ENCODE results near the gene CEACAM6.
"Not testable (repeated sequence)": the region's sequence is repeated elsewhere in the genome, so short reads cannot be mapped to it uniquely, and the experiment has no call there.

The CEACAM6 gene

DNA sequence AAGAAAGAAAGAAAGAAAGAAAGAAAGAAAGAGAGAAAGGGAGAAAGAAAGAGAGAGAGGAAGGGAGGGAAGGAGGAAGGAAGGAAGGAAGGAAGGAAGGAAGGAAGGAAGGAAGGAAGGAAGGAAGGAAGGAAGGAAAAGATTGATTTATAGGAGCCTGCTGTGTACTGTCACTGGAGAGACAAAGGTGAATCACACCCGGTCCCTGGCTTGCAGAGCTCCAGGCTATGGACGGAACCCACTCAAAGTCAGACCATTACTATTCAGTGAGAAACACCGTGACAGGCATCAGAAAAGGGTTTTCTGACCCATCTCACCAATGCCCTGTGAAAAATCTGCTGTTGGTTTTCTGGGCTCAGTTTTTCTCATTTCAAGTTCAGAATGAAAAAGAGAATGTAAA is 7.3 kb upstream of the CEACAM6 start:
- no peak for DNase-seq

DNA sequence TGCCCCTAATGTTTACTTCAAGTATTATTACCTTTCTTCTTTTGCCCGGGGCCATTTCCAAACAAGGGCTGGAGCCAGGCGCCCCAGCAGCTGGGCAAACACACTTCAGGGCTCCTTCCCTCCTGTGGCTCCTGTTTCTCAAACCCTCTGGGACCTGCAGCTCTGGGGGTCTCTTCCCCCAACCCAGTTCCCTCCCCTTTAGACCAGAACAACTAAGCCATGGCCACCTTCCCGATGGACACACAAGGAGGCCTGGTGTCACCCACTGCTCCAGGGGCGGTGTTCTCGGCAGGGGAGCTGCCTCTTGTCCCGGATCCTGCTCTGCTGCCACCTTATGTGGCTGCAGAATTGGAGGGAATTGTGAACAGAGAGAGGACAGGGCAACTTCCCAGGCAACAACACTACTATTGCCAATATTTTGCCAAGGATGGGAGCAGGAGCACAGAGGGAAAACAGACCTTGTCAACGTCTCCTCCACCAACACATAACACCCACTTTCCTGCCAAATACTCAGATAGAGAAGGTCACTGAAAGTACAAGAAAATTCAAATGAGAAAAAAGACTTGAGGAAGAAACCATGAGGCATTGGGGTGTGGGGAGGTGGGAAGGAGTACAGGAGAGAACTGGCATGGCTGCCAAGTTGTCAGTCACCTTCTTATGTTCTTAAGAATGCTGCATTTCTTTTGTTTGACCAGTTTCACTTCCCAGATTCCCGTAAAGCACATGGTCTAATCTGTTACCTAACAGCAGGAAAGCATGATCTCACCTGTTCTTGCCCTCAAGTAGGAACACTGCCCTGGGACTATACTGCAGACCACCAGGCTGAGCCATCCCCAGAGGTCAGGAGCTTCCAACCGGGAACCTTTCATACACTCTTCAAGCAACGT is 4.8 kb upstream of the CEACAM6 start:
- peak in 1 of 2 experiments; percentile 4 for DNase-seq

DNA sequence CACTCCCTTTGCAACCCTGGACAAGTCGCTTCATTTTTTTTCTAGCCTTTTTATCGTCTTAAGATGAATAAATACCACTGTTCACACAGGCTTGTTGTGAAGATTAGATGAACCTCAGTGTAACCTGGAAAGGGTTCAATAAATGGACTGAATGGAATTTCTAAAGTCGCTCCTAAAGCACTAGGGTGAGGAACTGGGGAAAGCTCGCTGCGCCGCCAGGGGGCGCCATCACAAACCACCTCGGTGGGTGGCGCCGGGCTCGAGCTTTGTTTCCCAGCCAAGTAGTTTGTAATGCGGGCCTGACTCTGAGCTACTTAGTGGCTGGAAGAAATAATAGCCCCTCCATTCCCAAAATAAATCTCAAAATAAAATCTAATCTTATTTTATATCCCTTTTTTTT is 2.2 kb upstream of the CEACAM6 start:
- DNase-seq: peak; percentile 29 to 50

DNA sequence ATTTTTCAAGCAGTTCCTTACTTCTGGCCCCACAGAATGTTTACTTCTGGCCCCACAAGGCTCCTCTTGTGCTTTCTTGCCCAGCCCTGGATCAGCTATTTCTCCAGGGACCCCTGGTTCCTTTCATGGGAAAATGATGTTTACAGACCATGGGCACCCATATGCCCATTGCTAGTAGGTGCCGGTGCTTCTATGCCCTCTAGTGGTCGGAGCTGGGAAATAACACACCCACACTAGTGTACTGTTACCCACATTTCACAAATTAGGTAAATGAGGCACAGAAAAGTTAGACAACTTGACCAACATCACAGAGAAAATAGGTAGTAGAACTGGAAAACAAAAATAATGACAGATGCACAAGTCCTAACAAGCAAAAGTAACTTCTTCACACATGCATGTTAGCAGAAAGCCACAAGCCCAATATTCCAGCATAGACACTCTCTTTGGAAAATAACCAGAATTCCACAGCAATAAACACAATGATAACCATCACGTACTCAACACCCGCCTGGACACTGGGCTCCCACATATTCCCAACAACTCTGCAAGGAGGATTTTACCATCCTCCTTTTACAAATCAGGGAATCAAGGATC is 1.3 kb upstream of the CEACAM6 start:
- DNase-seq: peak; percentile 46 to 58

DNA sequence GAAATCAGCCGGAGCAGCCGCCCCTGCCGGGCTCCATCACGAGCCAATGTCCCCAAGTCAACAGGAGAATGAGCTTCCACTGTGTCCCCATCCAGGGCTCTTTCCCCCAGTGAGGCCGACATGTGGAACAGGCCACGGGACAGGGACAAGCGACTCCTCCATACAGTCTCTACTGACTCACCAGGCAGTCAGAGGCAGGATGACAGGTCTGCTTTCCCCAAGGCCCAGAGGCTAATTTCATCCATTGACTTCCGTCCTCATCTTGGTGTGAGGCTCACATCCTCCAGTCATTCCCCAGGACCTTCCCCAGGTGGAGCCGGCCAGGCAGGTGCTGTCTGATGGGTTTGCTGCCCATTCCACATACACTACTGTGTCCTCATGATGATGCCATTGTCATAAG is 3.5 kb downstream of the CEACAM6 start:
- no peak for DNase-seq

DNA sequence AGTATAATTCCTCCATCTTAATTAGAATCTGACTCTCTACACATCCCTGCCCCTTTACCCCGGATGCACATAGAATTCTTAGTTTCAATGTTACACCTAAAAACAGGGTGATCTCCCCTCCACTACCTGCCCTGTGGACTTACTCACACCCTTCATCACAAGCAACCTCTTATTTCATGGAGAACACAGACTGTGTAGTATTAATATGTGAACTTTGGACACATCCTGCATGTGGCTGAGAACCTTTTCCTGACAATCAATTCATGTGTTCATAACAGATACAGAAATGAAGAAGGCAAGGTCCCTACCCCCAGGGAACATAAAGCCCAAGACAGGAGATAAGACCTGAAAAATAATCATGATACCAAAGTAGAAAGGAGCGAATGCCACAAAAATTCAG is 11.8 kb downstream of the CEACAM6 start:
- DNase-seq: no peak

DNA sequence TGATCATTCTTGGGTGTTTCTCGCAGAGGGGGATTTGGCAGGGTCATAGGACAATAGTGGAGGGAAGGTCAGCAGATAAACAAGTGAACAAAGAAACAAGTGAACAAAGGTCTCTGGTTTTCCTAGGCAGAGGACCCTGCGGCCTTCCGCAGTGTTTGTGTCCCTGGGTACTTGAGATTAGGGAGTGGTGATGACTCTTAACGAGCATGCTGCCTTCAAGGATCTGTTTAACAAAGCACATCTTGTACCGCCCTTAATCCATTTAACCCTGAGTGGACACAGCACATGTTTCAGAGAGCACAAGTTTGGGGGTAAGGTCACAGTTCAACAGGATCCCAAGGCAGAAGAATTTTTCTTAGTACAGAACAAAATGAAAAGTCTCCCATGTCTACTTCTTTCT is 12.8 kb downstream of the CEACAM6 start:
- not testable (repeated sequence) for DNase-seq

DNA sequence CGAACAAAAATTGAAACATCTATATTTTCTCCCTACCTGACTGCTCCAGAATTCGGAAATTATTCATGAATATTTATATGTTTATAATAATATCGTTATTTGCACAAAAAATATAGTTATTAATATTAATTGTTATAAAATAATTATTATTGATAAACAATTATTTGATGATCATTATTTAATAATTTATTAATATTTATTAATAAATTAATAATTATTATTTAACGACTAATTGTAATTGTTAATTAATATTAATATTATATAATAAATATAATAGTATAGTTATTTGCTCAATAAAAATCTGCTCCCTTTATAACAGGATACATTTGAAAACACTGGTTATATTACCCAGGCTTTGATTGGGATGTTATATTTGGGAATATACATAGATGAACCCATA is 14.3 kb downstream of the CEACAM6 start:
- DNase-seq: no peak

DNA sequence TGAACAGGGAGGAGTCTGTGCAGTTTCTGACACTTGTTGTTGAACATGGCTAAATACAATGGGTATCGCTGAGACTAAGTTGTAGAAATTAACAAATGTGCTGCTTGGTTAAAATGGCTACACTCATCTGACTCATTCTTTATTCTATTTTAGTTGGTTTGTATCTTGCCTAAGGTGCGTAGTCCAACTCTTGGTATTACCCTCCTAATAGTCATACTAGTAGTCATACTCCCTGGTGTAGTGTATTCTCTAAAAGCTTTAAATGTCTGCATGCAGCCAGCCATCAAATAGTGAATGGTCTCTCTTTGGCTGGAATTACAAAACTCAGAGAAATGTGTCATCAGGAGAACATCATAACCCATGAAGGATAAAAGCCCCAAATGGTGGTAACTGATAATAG is 16.1 kb downstream of the CEACAM6 start:
- no peak for DNase-seq

DNA sequence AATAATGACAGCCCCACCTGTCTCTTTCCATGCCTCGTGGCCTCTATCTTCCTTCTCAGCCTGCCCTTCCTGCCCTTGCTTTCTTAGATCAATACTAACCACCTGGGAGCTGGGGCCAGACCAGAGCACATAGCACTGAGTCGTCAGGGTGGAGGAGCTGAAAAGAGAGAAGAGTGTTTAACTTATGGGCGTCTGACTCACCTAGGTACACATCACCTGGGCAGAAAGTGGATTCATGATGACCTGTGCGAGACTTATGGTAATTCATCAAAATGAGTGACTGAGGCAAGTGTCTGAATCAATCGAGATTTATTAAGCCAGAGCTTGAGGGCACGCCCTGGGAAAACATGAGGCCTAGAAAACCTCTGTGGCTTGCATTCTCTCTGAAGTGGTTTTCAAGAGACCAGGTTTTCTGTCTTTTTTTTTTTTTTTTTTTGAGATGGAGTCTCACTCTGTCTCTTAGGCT is 19.2 kb downstream of the CEACAM6 start:
- peak in 1 of 2 experiments; percentile 34 for DNase-seq

DNA sequence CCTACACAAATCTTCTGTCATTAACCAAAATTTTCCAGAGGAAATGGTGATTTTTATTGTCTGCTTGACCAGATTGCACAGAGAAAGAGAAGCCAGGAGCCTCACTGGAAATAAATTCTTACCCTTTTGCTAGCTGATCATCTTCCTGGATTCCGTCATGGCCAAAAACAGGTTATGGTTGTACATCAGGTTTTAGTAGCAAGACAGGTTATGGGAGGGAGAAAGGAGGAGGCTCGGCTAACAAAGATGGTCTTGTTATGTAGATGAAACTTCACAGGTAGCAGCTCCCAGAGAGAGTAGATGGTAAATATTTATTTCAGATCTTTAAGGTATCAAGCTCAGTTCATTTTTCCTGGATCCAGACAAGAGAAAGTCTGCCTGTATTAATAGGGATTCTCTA is 21.4 kb downstream of the CEACAM6 start:
- no peak for DNase-seq

DNA sequence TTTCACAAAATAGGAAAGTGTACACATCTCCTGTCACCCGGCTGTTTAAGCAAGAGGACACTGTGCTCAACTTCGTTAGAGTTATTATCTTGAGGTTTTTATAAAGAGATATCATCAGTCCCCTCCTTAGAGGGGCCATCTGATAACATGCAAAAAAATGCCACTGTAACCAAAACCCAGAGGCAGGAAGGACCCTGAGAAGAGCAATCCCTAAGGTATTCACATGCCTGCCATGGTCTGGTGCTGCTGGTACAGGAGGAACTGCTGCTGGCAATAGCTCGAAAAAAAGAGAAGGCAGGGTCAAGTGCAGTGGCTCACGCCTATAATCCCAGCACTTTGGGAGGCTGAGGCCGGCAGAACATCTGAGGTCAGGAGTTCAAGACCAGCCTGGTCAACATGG is 28.3 kb downstream of the CEACAM6 start:
- DNase-seq: no peak

DNA sequence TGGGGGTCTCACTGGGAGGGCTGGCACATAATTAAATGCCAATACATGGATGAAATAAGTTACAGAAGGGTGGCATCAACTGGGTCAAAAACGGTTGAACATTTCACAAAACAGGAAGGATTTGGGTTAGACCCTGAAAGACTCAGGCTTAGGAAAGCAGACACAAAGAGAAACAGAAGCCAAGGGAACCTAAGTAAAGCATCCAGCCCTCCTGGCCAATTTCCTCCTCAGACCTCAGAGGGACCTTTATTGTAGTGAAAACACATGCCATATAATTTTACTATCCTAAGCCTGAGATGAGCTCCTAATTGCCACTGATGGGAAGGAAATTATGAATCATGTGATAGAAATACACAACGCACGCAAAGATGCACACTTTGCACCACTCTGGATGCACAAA is 29.0 kb downstream of the CEACAM6 start:
- DNase-seq: no peak

DNA sequence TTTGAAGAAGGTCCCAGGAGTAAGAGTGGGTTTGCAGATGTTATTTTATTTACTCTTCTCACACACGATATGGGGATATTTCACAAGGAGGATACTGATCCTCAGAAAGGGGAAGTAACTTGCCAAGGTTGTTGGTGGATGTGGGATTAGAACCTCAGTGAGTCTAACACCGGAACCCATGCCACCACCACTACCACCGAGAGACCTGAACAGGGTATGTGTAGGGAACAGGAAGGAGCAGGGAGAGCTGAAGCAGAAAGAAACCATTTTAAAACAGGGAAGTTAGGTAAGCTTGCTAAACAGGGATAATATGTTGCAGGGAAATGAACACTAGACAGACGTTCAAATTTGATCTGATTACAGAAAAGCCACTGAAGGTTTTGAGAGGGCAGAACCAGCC is 29.4 kb downstream of the CEACAM6 start:
- no peak for DNase-seq

DNA sequence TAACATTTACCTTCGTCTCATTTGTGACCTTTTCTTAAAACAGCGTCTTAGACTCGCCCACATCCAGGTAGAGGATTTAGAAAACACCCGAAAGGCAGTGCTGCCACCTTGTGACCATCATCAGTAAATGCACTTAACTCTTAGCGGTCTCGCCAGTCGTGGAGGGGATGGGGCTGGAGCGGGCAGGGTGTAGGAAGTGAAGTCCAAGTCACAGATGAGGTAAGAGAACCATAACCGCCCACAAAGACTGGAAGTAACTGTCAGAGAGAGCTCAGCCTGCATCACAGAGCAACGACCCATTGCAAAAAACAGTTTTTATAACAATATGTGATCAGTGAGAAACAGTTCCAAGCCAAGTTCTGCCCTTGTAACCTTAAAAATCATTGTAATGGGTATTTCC is 30.3 kb downstream of the CEACAM6 start:
- peak; percentile 74 to 82 for DNase-seq

DNA sequence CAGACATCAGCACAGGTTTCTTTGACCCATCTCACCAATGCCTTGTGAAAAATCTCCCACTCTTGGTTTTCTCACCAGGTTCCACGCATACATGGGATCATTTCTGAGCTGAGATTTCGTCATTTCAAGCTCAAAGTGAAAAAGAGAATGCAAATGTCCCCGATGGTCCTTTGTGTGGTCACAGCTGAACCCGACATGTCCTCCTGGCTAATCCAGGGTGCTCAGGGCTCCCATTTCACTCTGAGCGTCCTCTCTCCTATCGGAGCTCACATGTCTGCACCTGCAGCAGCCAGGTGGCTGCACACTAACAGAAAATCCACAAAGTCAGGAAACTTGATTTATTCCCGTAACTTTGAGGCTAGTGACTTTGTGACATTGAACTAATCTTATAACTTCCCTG is 31.7 kb downstream of the CEACAM6 start:
- no peak for DNase-seq

DNA sequence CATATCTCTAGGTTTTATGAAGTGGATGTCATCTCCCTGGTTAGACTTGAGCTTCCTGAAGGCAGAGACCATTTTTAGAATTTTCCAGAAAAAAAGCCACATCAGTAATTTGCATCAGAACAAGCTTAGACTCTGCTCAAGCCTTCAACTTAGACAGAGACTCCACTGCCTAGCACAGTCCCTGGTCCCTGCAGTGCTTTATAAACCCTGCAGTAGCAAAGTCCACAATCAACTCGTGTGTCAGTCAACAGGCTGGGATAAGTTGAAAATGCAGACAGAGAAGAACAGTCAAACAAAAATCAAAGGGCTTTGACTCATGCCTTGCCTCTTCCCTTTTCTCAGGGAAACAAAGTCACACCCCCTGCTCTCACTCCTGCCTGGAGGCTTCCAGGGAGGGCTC is 33.2 kb downstream of the CEACAM6 start:
- not testable (repeated sequence) for DNase-seq

DNA sequence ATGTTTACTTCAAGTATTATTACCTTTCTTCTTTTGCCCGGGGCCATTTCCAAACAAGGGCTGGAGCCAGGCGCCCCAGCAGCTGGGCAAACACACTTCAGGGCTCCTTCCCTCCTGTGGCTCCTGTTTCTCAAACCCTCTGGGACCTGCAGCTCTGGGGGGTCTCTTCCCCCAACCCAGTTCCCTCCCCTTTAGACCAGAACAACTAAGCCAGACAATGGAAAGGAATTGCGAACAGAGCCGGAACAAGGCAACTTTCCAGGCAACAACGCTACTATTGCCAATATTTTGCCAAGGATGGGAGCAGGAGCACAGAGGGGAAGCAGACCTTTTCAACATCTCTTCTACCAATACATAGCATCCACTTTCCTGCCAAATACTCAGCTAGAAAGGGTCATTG is 33.7 kb downstream of the CEACAM6 start:
- peak; percentile 44 to 85 for DNase-seq

DNA sequence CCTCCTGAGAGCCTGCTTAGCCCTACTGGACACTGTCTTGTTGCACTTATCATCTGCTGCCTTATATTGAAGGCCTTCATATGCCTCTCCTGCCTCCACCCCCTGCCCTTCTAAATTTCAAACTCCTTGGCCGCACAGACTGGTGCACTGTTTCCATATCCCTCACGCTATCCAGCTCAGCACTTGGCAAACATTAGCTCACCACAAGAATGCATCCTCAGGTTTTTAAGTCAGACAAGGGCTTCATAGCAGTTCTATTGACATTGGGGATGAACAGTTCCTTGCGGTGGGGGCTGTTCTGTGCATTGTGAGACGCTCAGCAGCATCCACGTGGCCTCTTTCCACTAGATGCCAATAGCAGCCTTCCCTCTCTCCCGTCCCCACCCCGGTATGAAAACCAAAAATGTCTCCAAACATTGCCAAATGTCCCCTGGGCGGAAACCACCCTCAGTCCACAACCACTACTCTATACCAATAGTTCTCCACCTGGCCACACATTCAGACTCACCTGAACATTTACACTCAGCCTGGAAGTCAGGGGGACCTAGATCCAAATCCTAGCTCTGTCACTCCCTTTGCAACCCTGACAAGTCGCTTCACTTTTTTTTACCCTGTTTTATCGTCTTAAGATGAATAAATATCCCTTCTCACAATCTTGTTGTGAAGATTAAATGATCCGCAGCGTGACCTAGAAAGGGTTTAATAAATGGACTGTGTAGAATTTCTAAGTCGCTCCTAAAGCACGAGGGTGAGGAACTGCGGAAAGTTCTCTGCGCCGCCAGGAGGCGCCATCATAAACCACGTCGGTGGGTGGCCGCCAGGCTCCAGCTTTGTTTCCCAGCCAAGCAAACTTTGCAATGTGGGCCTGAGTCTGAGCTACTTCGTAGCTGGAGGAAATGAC is 37.4 kb downstream of the CEACAM6 start:
- DNase-seq: no peak

DNA sequence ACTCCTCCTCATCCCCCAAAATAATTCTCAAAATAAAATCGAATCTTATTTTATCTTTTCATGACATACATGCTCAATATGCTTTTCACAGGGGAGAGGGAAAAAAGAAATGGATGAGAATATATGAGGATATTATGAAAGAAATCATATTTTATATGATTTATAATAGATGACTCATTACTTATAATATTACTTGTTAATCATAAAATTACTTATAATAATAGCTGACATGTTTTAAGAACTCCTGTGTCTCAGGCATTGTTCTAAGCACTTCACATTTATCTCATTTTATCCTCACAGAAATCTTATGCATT is 38.0 kb downstream of the CEACAM6 start:
- no peak for DNase-seq

DNA sequence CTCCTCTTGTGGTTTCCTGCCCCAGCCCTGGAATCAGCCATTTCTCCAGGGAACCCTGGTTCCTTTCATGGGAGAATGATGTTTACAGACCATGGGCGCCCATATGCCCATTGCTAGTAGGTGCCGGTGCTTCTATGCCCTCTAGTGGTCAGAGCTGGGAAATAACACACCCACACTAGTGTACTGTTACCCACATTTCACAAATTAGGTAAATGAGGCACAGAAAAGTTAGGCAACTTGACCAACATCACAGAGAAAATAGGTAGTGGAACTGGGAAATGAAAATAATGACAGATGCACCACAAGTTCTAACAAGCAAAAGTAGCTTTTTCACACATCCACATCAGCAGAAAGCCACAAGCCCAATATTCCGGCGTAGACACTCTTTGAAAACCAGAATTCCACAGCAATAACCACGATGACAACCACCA is 39.7 kb downstream of the CEACAM6 start:
- DNase-seq: peak; percentile 76 to 79

DNA sequence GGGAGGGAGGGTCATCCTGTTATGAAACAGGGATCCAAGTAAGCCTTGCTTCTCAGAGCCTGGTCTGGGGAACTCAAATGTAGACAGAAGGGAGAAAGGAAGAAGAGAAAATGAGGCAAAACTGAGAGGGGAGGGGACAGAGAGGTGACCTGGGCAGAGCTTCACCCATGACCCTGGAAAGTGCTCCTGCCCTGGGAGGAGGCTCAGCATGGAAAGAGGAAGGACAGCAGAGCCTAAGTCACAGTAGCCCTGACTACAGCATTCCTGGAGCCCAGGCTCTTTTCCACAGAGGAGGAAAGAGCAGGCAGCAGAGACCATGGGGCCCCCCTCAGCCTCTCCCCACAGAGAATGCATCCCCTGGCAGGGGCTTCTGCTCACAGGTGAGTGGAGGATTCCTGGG is 41.0 kb downstream of the CEACAM6 start, which contains the start of gene CEACAM3:
CEACAM3 (plus strand) TSS at position 226 of the 400 bp plus-strand sequence; CDS start at position 317, 91 bp downstream.
- no peak for DNase-seq

DNA sequence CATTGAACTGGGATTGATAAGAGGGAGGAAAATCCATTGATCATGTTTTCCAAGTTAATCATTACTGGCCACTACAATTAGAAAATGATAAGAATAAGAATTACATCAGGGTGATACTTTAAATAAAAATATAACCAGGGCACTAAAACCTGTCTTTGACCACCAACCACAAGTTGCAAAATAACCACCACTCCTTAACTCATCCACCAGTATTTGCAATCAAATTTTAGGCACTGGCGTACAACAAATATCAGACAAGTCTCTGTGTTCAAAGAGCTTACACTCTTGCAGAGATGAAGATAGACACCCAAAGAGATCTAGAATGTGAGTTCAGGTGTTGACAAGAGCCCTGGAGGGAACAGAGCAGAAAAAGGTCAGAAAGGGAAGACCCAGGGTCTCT is 41.6 kb downstream of the CEACAM6 start:
- DNase-seq: no peak

Data from NCI-H2081 (cell line).